ENCODE results near the gene CCBE1. TPM values are rescaled to one million over a fixed set of nuclear protein-coding genes. Genes with fewer than 3 reads are reported as not detected.

The CCBE1 gene
- total and polyA plus RNA-seq, 2 donors: 0.33 to 0.62 TPM

DNA sequence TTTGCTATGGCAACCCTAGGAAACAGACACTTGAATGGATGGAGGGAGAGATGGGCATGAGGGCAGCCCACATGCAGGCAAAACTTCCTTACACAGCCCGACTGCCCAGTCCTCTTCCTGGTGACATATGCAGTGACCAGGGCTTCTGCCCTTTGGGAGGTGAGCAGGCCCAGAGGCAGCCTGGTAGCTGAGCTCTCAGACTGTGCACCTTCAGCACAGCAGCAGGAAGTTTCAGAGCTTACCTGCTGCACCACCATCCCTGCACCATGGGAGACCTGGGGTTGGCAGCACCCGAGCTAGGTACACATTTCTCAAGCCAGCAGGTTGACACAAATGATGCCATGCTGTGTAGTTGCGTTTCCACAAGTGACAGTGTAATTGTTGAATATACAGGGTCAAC lies 240.6 kb downstream of the CCBE1 start:
- H3K27me3 ChIP-seq (ENCODE audit: control insufficient read depth in 2 of 2, insufficient read depth in 1 of 2, low read length in 1 of 2): peaks cover 0 to 12% of the 10 kb centered on the region in 2 donors
- H3K27ac ChIP-seq (ENCODE audit: low read depth in 1 of 2, low read length in 1 of 2): no peak overlapping the region
- 87% methylated on average over 3 of the region's 3 CpGs for WGBS
- no peaks in the 10 kb centered on the region for H3K36me3 ChIP-seq (ENCODE audit: control insufficient read depth in 2 of 2, insufficient read depth in 2 of 2, low read length in 1 of 2)
- no peak for DNase-seq (ENCODE audit: low read depth in 6 of 9, low spot score in 9 of 9)
- no peaks in the 10 kb centered on the region for H3K4me1 ChIP-seq (ENCODE audit: control insufficient read depth in 2 of 2, insufficient read depth in 2 of 2, low read length in 2 of 2)
- no peaks in the 10 kb centered on the region for H3K9me3 ChIP-seq (ENCODE audit: control insufficient read depth in 2 of 2, insufficient read depth in 1 of 2, low read length in 1 of 2)
- no peak overlapping the region for H3K4me3 ChIP-seq (ENCODE audit: low read length in 2 of 2)

DNA sequence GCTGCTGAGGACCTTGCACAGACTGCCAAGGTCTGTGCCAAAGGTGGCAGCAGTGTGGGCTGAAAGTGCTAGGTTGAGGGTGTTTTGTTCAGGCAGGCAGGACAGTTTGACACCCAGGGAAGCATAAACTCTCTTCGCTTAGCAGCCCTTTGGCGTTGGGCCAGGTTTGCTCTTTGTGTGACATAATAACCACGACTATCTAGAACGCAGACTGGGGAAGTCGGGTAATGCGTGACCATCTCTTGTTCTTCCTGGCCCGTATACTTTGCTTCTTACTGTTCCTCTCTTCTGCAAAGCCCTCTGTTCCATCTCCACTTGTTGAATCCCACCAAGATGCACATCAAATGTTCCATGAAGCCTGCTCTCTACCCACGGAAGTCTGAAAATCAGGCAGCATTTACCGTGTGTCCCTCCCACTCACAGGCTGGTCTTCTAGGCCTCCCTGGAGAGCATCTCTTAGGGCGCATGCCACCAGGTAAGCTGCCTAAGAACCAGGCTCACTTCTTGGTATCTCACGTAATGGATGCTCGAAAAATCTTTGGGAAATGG lies 241.4 kb downstream of the CCBE1 start:
- H3K27me3 ChIP-seq (ENCODE audit: control insufficient read depth in 2 of 2, insufficient read depth in 1 of 2, low read length in 1 of 2): peaks cover 0 to 12% of the 10 kb centered on the region in 2 donors
- no peaks in the 10 kb centered on the region for H3K4me1 ChIP-seq (ENCODE audit: control insufficient read depth in 2 of 2, insufficient read depth in 2 of 2, low read length in 2 of 2)
- H3K27ac ChIP-seq (ENCODE audit: low read depth in 1 of 2, low read length in 1 of 2): no peak overlapping the region
- H3K4me3 ChIP-seq (ENCODE audit: low read length in 2 of 2): no peak overlapping the region
- no peak for DNase-seq (ENCODE audit: low read depth in 6 of 9, low spot score in 9 of 9)
- no peaks in the 10 kb centered on the region for H3K36me3 ChIP-seq (ENCODE audit: control insufficient read depth in 2 of 2, insufficient read depth in 2 of 2, low read length in 1 of 2)
- H3K9me3 ChIP-seq (ENCODE audit: control insufficient read depth in 2 of 2, insufficient read depth in 1 of 2, low read length in 1 of 2): no peaks in the 10 kb centered on the region
- WGBS: 76% methylated on average over 12 of the region's 12 CpGs

DNA sequence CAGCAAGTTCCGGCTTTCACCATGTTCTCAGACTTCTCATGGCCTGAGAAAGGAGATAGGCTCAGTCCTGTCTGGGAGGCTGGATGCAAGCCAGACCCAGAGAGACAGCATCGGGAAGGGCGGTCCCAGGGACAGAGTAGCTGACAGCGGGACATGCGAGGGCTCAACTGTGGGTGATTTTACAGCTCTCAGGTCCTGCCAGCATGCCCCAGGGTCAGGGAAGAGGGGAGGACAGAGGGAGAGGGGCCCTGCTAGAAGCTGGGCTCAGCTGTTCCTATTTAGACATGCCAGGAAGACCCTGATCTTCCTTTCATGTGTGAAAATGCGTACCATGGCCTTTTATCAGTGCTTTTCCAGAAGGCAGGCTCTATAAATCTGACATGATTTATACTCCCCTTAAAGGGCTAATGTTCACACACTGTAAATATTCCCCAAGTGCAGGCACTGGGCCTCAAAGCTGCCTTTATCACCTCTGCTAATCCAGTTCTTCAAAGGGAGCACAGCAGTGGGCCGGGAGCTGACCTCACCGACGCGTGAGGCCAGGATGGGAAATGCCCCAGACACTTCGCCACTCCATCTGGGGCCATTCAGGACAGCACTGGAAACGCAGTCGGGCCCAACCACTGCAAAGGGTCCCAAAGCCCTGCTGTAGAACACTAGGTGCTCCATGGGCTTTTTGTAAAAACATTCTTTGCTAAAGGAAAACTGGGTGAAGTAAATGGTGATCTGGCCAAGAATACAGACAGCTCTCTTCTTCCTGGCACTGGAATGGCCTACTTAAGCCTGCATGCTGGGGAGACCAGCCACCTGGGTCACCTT lies 242.1 kb downstream of the CCBE1 start:
- Histone ChIP-seq H3K4me1 (ENCODE audit: control insufficient read depth in 2 of 2, insufficient read depth in 2 of 2, low read length in 2 of 2) (no peaks in the 10 kb centered on the region), H3K36me3 (ENCODE audit: control insufficient read depth in 2 of 2, insufficient read depth in 2 of 2, low read length in 1 of 2) (no peaks in the 10 kb centered on the region), H3K27me3 (ENCODE audit: control insufficient read depth in 2 of 2, insufficient read depth in 1 of 2, low read length in 1 of 2) (peaks cover 0 to 12% of the 10 kb centered on the region in 2 donors), H3K4me3 (ENCODE audit: low read length in 2 of 2) (no peak overlapping the region), H3K27ac (ENCODE audit: low read depth in 1 of 2, low read length in 1 of 2) (no peak overlapping the region), H3K9me3 (ENCODE audit: control insufficient read depth in 2 of 2, insufficient read depth in 1 of 2, low read length in 1 of 2) (no peaks in the 10 kb centered on the region)
- WGBS: 73% methylated on average over 13 of the region's 13 CpGs
- DNase-seq (ENCODE audit: low read depth in 6 of 9, low spot score in 9 of 9): no peak

DNA sequence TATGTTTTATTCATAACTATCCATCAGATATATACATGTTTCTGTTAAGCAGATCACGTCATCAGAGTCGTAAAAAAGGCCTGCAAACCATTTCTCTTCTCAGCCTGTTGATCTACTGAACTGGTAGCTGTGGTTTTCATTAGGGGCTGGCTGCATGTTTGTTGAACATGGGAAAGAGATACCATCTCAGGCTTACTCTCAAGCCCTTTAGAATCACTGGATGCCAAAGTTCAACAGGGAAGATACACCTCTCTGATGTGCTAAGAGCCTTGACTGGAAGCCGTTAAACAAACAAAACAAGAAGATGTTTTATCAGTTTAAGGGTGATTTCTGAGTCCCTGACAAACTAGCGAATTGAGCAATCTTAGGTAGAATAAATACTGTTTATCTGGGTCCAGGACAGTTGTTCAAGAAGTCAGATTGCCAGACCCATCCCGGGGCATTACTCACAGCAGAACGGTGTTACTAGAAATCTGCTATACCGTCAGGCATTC lies 243.7 kb downstream of the CCBE1 start:
- no peaks in the 10 kb centered on the region for H3K36me3 ChIP-seq (ENCODE audit: control insufficient read depth in 2 of 2, insufficient read depth in 2 of 2, low read length in 1 of 2)
- no peak for DNase-seq (ENCODE audit: low read depth in 6 of 9, low spot score in 9 of 9)
- H3K4me3 ChIP-seq (ENCODE audit: low read length in 2 of 2): no peak overlapping the region
- no peaks in the 10 kb centered on the region for H3K4me1 ChIP-seq (ENCODE audit: control insufficient read depth in 2 of 2, insufficient read depth in 2 of 2, low read length in 2 of 2)
- H3K27me3 ChIP-seq (ENCODE audit: control insufficient read depth in 2 of 2, insufficient read depth in 1 of 2, low read length in 1 of 2): peaks cover 0 to 12% of the 10 kb centered on the region in 2 donors
- H3K9me3 ChIP-seq (ENCODE audit: control insufficient read depth in 2 of 2, insufficient read depth in 1 of 2, low read length in 1 of 2): no peaks in the 10 kb centered on the region
- no peak overlapping the region for H3K27ac ChIP-seq (ENCODE audit: low read depth in 1 of 2, low read length in 1 of 2)
- 88% methylated on average over 7 of the region's 7 CpGs for WGBS

DNA sequence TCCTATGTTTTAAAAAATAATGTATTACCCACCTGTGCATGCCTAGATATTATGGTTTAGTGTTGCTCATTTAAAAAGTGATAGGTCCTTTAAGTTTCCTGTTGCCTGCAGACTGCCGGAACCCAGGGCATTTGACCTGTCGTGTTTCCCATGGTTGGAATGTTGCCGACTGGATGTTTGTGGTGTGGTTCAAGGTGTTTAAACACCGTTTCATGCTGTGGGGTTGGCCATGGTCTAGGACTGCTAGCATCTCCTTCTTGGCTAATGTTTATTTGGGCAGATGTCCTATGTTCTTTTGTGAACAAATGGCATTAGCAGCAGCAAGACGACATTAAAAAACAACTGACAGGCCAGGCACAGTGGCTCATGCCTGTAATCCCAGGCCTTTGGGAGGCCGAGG lies 245.3 kb downstream of the CCBE1 start:
- WGBS: 93% methylated on average over 6 of the region's 6 CpGs
- H3K27me3 ChIP-seq (ENCODE audit: control insufficient read depth in 2 of 2, insufficient read depth in 1 of 2, low read length in 1 of 2): peaks cover 0 to 12% of the 10 kb centered on the region in 2 donors

DNA sequence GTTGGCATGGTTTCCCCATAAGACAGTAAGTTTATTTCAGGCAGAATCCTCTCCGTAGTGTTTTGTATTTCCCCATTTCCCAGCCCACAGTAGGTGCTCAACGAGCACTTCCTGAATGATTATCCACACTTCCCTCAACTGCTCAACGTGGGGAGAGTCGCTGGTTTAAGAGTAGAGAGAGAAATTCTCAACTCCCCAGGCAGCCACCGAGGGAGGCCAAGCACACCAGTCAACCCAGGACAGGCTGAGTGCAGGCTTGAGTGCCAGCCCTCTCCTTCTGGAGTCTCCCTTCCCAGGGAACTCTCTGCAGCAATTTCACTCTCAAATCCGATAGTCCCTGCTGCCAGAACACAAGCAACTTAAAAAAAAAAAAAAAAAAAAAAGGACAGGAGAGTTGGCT lies 246.2 kb downstream of the CCBE1 start:
- H3K36me3 ChIP-seq (ENCODE audit: control insufficient read depth in 2 of 2, insufficient read depth in 2 of 2, low read length in 1 of 2): no peaks in the 10 kb centered on the region
- no peak overlapping the region for H3K27ac ChIP-seq (ENCODE audit: low read depth in 1 of 2, low read length in 1 of 2)
- H3K4me3 ChIP-seq (ENCODE audit: low read length in 2 of 2): no peak overlapping the region
- WGBS: 46% methylated on average over 6 of the region's 6 CpGs
- no peaks in the 10 kb centered on the region for H3K4me1 ChIP-seq (ENCODE audit: control insufficient read depth in 2 of 2, insufficient read depth in 2 of 2, low read length in 2 of 2)
- peaks cover 0 to 5% of the 10 kb centered on the region in 2 donors for H3K9me3 ChIP-seq (ENCODE audit: control insufficient read depth in 2 of 2, insufficient read depth in 1 of 2, low read length in 1 of 2)
- DNase-seq (ENCODE audit: low read depth in 6 of 9, low spot score in 9 of 9): no peak
- peaks cover 0 to 12% of the 10 kb centered on the region in 2 donors for H3K27me3 ChIP-seq (ENCODE audit: control insufficient read depth in 2 of 2, insufficient read depth in 1 of 2, low read length in 1 of 2)

More for the DNA sequence above, 245.3 kb downstream of the CCBE1 start:
- Histone ChIP-seq H3K27ac (ENCODE audit: low read depth in 1 of 2, low read length in 1 of 2) (no peak overlapping the region), H3K4me3 (ENCODE audit: low read length in 2 of 2) (no peak overlapping the region), H3K9me3 (ENCODE audit: control insufficient read depth in 2 of 2, insufficient read depth in 1 of 2, low read length in 1 of 2) (peaks cover 0 to 5% of the 10 kb centered on the region in 2 donors), H3K36me3 (ENCODE audit: control insufficient read depth in 2 of 2, insufficient read depth in 2 of 2, low read length in 1 of 2) (no peaks in the 10 kb centered on the region), H3K4me1 (ENCODE audit: control insufficient read depth in 2 of 2, insufficient read depth in 2 of 2, low read length in 2 of 2) (no peaks in the 10 kb centered on the region)
- no peak for DNase-seq (ENCODE audit: low read depth in 6 of 9, low spot score in 9 of 9)

DNA sequence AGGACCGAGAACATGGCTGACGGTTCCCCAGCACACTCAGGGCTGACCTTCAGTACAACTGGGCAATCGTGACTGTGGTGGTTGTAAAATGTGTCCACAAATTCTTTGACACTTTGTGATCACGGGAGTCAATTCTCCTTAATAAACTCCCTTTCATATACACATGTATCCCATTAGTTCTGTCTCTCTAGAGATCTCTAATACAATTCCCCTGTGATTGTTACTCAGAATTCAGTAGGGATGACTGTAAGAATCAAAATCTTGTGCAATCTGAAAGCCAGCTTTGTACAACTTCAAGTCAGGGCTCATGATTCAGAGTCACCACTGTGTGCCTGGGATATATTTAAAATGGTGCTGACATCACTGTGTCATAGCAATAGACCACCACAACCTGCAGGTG lies 248.7 kb downstream of the CCBE1 start:
- Histone ChIP-seq H3K9me3 (ENCODE audit: control insufficient read depth in 2 of 2, insufficient read depth in 1 of 2, low read length in 1 of 2) (peaks cover 0 to 5% of the 10 kb centered on the region in 2 donors), H3K4me3 (ENCODE audit: low read length in 2 of 2) (no peak overlapping the region), H3K27ac (ENCODE audit: low read depth in 1 of 2, low read length in 1 of 2) (no peak overlapping the region), H3K4me1 (ENCODE audit: control insufficient read depth in 2 of 2, insufficient read depth in 2 of 2, low read length in 2 of 2) (no peaks in the 10 kb centered on the region), H3K36me3 (ENCODE audit: control insufficient read depth in 2 of 2, insufficient read depth in 2 of 2, low read length in 1 of 2) (no peaks in the 10 kb centered on the region), H3K27me3 (ENCODE audit: control insufficient read depth in 2 of 2, insufficient read depth in 1 of 2, low read length in 1 of 2) (no peaks in the 10 kb centered on the region)
- no peak for DNase-seq (ENCODE audit: low read depth in 6 of 9, low spot score in 9 of 9)
- 94% methylated on average over 4 of the region's 4 CpGs for WGBS

DNA sequence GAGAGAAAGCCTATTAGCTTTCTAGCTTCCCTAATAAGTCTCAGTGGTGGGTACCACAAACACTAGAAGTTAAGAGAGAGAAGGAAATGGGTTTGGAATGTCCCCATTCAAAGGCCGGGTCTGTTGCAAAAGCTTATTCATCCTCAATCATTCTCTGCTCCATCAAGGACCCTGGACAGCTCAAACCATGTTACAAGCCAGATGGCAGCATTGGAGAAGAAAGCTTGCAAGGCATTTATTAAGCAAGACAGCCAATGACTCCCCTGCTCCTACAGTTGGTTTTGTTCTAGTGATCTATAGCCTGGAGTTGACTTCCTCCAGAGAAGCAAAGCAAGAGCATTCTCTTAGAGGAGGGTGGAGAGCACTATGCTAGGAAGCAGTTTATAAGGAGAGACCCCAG lies 251.2 kb downstream of the CCBE1 start:
- 11% methylated on average over 1 of the region's 1 CpG for WGBS
- no peaks in the 10 kb centered on the region for H3K4me1 ChIP-seq (ENCODE audit: control insufficient read depth in 2 of 2, insufficient read depth in 2 of 2, low read length in 2 of 2)
- H3K27me3 ChIP-seq (ENCODE audit: control insufficient read depth in 2 of 2, insufficient read depth in 1 of 2, low read length in 1 of 2): no peaks in the 10 kb centered on the region
- no peak overlapping the region for H3K4me3 ChIP-seq (ENCODE audit: low read length in 2 of 2)
- peaks cover 0 to 5% of the 10 kb centered on the region in 2 donors for H3K9me3 ChIP-seq (ENCODE audit: control insufficient read depth in 2 of 2, insufficient read depth in 1 of 2, low read length in 1 of 2)
- DNase-seq (ENCODE audit: low read depth in 6 of 9, low spot score in 9 of 9): no peak
- no peak overlapping the region for H3K27ac ChIP-seq (ENCODE audit: low read depth in 1 of 2, low read length in 1 of 2)
- H3K36me3 ChIP-seq (ENCODE audit: control insufficient read depth in 2 of 2, insufficient read depth in 2 of 2, low read length in 1 of 2): no peaks in the 10 kb centered on the region

DNA sequence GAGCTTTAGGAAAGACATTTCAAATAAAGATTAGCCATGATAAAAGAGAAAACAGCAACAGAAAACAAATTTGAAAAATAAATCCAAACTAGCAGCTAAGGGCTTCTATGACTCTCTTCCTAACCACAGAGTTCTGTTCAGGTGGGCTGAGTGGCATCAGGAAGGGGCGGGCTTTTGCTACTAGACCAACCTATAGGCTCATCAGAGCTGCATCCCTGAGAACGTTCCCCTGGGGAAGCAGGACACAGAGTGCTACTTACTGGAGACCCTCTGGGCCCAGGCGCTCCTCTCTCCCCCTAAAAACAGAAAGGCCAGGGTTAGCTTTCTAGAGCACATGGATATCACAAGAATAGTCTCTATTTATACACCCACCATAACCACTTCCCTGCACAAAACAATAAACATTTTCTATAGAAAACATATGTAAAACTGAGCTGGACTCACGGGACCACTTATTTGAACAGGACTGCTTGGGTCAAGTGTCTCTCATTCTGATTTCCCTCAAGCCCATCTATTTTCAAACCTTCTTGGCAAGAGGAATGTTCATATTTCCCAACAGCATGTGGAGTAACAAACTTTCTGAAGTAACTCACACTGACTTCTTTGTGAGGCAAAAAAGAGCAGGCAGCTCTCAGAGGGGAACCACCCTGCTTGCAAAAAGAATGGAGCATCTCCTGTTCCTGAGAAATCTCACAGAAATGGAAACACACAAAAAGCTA lies 259.2 kb downstream of the CCBE1 start:
- Histone ChIP-seq H3K36me3 (ENCODE audit: control insufficient read depth in 2 of 2, insufficient read depth in 2 of 2, low read length in 1 of 2) (no peaks in the 10 kb centered on the region), H3K27me3 (ENCODE audit: control insufficient read depth in 2 of 2, insufficient read depth in 1 of 2, low read length in 1 of 2) (no peaks in the 10 kb centered on the region), H3K4me1 (ENCODE audit: control insufficient read depth in 2 of 2, insufficient read depth in 2 of 2, low read length in 2 of 2) (no peaks in the 10 kb centered on the region), H3K4me3 (ENCODE audit: low read length in 2 of 2) (no peak overlapping the region), H3K9me3 (ENCODE audit: control insufficient read depth in 2 of 2, insufficient read depth in 1 of 2, low read length in 1 of 2) (no peaks in the 10 kb centered on the region), H3K27ac (ENCODE audit: low read depth in 1 of 2, low read length in 1 of 2) (no peak overlapping the region)
- no peak for DNase-seq (ENCODE audit: low read depth in 6 of 9, low spot score in 9 of 9)
- 88% methylated on average over 4 of the region's 4 CpGs for WGBS
